Mucosa of descending colon (tissue), 3 donors: ENCODE results near the gene DMXL1. TPM values are rescaled to one million over a fixed set of nuclear protein-coding genes. Genes with fewer than 3 reads are reported as not detected.
"Not testable (repeated sequence)": the region's sequence is repeated elsewhere in the genome, so short reads cannot be mapped to it uniquely, and the experiment has no call there.

Source experiments
- ATAC-seq: fragments of 200-7000 bp; cut with Tn5 transposase; one replicate; pipeline ENCODE4 v1.9.1; 2020; ENCODE audit warnings: mild to moderate bottlenecking, moderate library complexity
- DNase-seq, 3 donors: peaks; one replicate each; pipeline ENCODE4 v3.0.0-alpha.2; 2020
- H3K36me3 ChIP-seq: fragments of 200-600 bp; one replicate; pipeline ENCODE4 v1.8.0; 2021; ENCODE audit warnings: low read depth, mild to moderate bottlenecking
- H3K4me1 ChIP-seq: fragments of 200-600 bp; one replicate; pipeline ENCODE4 v1.8.0; 2021; ENCODE audit warnings: low read depth, mild to moderate bottlenecking
- H3K4me3 ChIP-seq: fragments of 200-600 bp; one replicate; pipeline ENCODE4 v1.8.0; 2021; ENCODE audit warnings: mild to moderate bottlenecking
- H3K9me3 ChIP-seq: fragments of 200-600 bp; one replicate; pipeline ENCODE4 v1.8.0; 2021; ENCODE audit warnings: mild to moderate bottlenecking
- CTCF ChIP-seq: fragments of 200-600 bp; IDR thresholded peaks from one replicate; pipeline ENCODE4 v1.8.0; 2022; ENCODE audit warnings: antibody characterized with exemption, mild to moderate bottlenecking
- intact Hi-C, 2 donors: fragments of 100-400 bp; cut with DNase I in 1 of 2; cut with micrococcal nuclease in 1 of 2; formaldehyde crosslinking; loops; one replicate each; pipeline versions ENCODE4 v1.11.0 to v1.11.1; 2022; cut with DNase I, micrococcal nuclease
- total RNA-seq, 3 donors: library from RNA; stranded (reverse); fragmentation: NEBNext Ultra II Directional in 2 of 3; extraction: Animal tissue kit (Norgen Biotek cat#: 25700) in 2 of 3; gene quantifications; one replicate each; pipeline versions ENCODE4 v1.2.1 to v1.2.4, GENCODE V29; 2021 to 2023
- donor health status: DM: no; HTN: no; CAD: no; lungs with moderate emphysema.
- donor health status: DM: no; HTN: no; CAD: no.
- donor health status: DM: no; HTN: yes; CAD: no.

The DMXL1 gene
- total RNA-seq, 3 donors from 2014 or later = 34.7 to 60.0 (median 51.0) TPM

GRCh38 chr5:119129770-119130169 is 58.9 kb downstream of the DMXL1 start:
- DNase-seq (no peak), ATAC-seq (no peak)
- H3K4me1 ChIP-seq = no peaks in the 10 kb centered on the region
- H3K9me3 ChIP-seq = no peaks in the 10 kb centered on the region
- intact Hi-C loops = no loop called here
- H3K4me3 ChIP-seq = no peak overlapping the region
- no peaks in the 10 kb centered on the region for H3K36me3 ChIP-seq
- no peak for TF ChIP-seq CTCF

GRCh38 chr5:119131530-119132304 is 60.8 kb downstream of the DMXL1 start:
- intact Hi-C loops = no loop called here
- no peak overlapping the region for H3K4me3 ChIP-seq
- DNase-seq (no peak), ATAC-seq (no peak)
- H3K4me1 ChIP-seq = no peaks in the 10 kb centered on the region
- no peaks in the 10 kb centered on the region for H3K36me3 ChIP-seq
- peaks cover 13% of the 10 kb centered on the region for H3K9me3 ChIP-seq
- TF ChIP-seq CTCF = no peak

GRCh38 chr5:119135743-119136142 is 64.9 kb downstream of the DMXL1 start:
- H3K36me3 ChIP-seq, H3K4me3 ChIP-seq, DNase-seq, intact Hi-C loops, H3K4me1 ChIP-seq, ATAC-seq: not testable (repeated sequence)
- peaks cover 16% of the 10 kb centered on the region for H3K9me3 ChIP-seq

GRCh38 chr5:119136666-119137318 is 65.9 kb downstream of the DMXL1 start:
- Histone ChIP-seq H3K4me1 (no peaks in the 10 kb centered on the region), H3K4me3 (no peak overlapping the region), H3K9me3 (peaks cover 16% of the 10 kb centered on the region), H3K36me3 (no peaks in the 10 kb centered on the region)
- no peak for DNase-seq
- no peak for ATAC-seq
- intact Hi-C loops = no loop called here
- no peak for TF ChIP-seq CTCF

- H3K4me3 ChIP-seq = no peak overlapping the region
- DNase-seq (no peak), ATAC-seq (no peak)
- H3K36me3 ChIP-seq = no peaks in the 10 kb centered on the region
- no peaks in the 10 kb centered on the region for H3K9me3 ChIP-seq
- H3K4me1 ChIP-seq = no peaks in the 10 kb centered on the region
- intact Hi-C loops = no loop called here
- TF ChIP-seq CTCF = no peak
Observed at GRCh38 chr5:119153629-119154028, 82.7 kb downstream of the DMXL1 start.

GRCh38 chr5:119158144-119158543 is 87.3 kb downstream of the DMXL1 start:
- TF ChIP-seq CTCF = no peak
- ATAC-seq = no peak
- H3K9me3 ChIP-seq = no peaks in the 10 kb centered on the region
- no peak overlapping the region for H3K4me3 ChIP-seq
- no peak for DNase-seq
- intact Hi-C loops = no loop called here
- no peaks in the 10 kb centered on the region for H3K4me1 ChIP-seq
- no peaks in the 10 kb centered on the region for H3K36me3 ChIP-seq
